ENCODE results near the gene ZSWIM8. TPM values are rescaled to one million over a fixed set of nuclear protein-coding genes. Genes with fewer than 3 reads are reported as not detected.
A peak's percentile ranks its signal among the peaks of the same experiment; 100 is the strongest.

ZSWIM8 gene
- total and polyA plus RNA-seq, 2 experiments from 2014 or later, result 25.5 to 61.5 TPM

DNA sequence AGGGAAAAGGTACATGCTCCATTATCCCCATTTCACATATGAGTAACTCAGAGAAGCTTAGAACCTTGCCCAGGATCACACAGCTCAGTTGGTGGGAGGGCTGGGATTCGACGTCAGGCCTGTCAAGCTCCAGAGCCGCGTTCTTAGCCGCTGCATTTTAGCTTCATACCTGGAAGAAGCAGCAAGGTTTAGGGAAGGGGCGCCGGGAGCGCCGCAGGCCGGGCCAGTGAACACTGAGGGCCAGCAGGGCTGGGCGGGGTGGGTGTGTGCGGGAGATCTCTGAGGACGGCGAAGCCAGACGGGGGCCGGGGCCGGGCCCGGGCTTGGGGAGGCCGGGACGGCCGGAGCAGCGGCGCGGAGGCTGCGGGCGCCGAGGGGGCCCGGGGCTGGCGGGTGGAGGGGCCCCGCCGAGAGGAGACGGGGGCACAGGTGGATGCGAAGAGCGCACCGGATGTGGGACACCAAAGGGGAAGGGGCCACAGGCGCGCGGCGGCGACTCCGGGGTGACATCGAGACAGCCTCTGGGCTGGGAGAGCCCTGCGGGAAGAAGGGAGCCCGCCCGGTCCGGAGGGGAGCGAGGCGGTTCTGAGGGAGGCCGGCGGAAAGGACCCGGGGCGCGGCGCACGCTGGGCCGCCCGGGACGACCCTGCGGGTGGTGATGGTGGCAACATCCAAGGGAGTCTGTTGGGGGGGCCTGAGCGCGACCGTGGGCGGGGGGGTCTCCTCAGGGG, 25.5 kb downstream of the ZSWIM8 start:
- Histone ChIP-seq H4K20me1 (ENCODE audit: insufficient read depth) (no peaks in the 10 kb centered on the region), H3K9ac (peak overlapping the region; percentile 83)

GRCh38 chr10:73812657-73813056, 27.3 kb downstream of the ZSWIM8 start:
- 0 out of 2 replicates have a peak, but pooled peaks cover 4% of the 10 kb centered on the region for H3K36me3 ChIP-seq (ENCODE audit: low read depth)
- H3K9ac ChIP-seq, result no peak overlapping the region
- no peak overlapping the region for H3K4me3 ChIP-seq
- no peak for TF ChIP-seq EZH2phosphoT487 (IDR thresholded peaks at IDR 0.05; ENCODE audit: insufficient read depth, low read depth)
- no peak for TF ChIP-seq EZH2 (IDR thresholded peaks at IDR 0.05; ENCODE audit: insufficient read depth, poor library complexity, severe bottlenecking)
- H3K4me2 ChIP-seq (ENCODE audit: unreplicated experiment), result no peak overlapping the region
- no peak overlapping the region for H3K27ac ChIP-seq
- H3K9me2 ChIP-seq (ENCODE audit: insufficient read depth), result no peaks in the 10 kb centered on the region
- H3K9me3 ChIP-seq (ENCODE audit: low read depth), result no peaks in the 10 kb centered on the region
- peaks cover 28% of the 10 kb centered on the region for H3K79me2 ChIP-seq (ENCODE audit: insufficient read depth)
- no peak overlapping the region for H2AFZ ChIP-seq
- no peak for DNase-seq
- peaks cover 19% of the 10 kb centered on the region for H3F3A ChIP-seq (ENCODE audit: insufficient read depth)
- no peaks in the 10 kb centered on the region for H4K20me1 ChIP-seq (ENCODE audit: insufficient read depth)
- peaks cover 31% of the 10 kb centered on the region for H3K4me1 ChIP-seq (ENCODE audit: insufficient read depth)
- 98 to 100% methylated on average over 4 of the region's 4 CpGs for WGBS, 2 experiments (ENCODE audit: low coverage in 1 of 2, low lambda C conversion rate in 2 of 2, missing lambda C conversion rate in 2 of 2)
- in situ Hi-C loops (cut with MboI), result no loop called here
- H3K27me3 ChIP-seq (replicated peaks; ENCODE audit: insufficient read depth), result no peaks in the 10 kb centered on the region

More for the DNA sequence above, 25.5 kb downstream of the ZSWIM8 start:
- TF ChIP-seq EZH2 (IDR thresholded peaks at IDR 0.05; ENCODE audit: insufficient read depth, poor library complexity, severe bottlenecking) (no peak), EZH2phosphoT487 (IDR thresholded peaks at IDR 0.05; ENCODE audit: insufficient read depth, low read depth) (no peak)
- no peaks in the 10 kb centered on the region for H3K9me3 ChIP-seq (ENCODE audit: low read depth)
- peaks cover 19% of the 10 kb centered on the region; the same call in 1 of the 2 replicates for H3K36me3 ChIP-seq (ENCODE audit: low read depth)
- H3F3A ChIP-seq (ENCODE audit: insufficient read depth), result peaks cover 6% of the 10 kb centered on the region
- H3K9me2 ChIP-seq (ENCODE audit: insufficient read depth), result no peaks in the 10 kb centered on the region
- peaks cover 19% of the 10 kb centered on the region for H3K4me1 ChIP-seq (ENCODE audit: insufficient read depth)
- peak overlapping the region; percentile 69 for H3K27ac ChIP-seq
- peak overlapping the region; percentile 82 for H3K4me3 ChIP-seq
- 2 to 3% methylated on average over 28 to 55 of the region's 63 CpGs for WGBS, 2 experiments (ENCODE audit: low coverage in 1 of 2, low lambda C conversion rate in 2 of 2, missing lambda C conversion rate in 2 of 2)
- peak; percentile 60 for DNase-seq
- in situ Hi-C loops (cut with MboI), result no loop called here
- H3K79me2 ChIP-seq (ENCODE audit: insufficient read depth), result peaks cover 40% of the 10 kb centered on the region
- H3K27me3 ChIP-seq (replicated peaks; ENCODE audit: insufficient read depth), result no peaks in the 10 kb centered on the region
- H2AFZ ChIP-seq, result peak overlapping the region; percentile 47; the same call in 1 of the 2 replicates
- peak overlapping the region; percentile 89 for H3K4me2 ChIP-seq (ENCODE audit: unreplicated experiment)

DNA sequence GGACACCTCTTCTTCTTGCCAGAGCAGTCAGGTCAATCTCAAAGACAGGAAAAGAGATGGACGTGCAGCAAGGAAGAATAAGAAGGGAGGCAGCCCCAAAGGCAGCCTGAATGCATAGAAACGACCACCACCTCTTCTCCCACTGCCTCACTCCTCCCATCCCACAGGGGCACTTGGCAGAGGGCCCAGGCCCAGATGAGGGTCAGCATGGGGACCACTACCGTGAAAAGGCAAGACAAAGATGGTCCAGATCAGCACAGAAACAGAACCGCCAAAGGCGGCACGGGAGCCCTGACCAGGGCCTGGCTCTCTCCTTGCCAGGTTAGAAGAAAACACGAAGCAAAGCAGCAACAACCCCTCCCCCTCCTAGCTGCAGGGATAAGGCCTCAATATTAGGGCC, 27.9 kb downstream of the ZSWIM8 start:
- H3K4me1 ChIP-seq (ENCODE audit: insufficient read depth), result peaks cover 31% of the 10 kb centered on the region
- WGBS, 2 experiments (ENCODE audit: low coverage in 1 of 2, low lambda C conversion rate in 2 of 2, missing lambda C conversion rate in 2 of 2), result 87% methylated on average over 7 of the region's 7 CpGs
- H3K9me2 ChIP-seq (ENCODE audit: insufficient read depth), result no peaks in the 10 kb centered on the region
- peaks cover 21% of the 10 kb centered on the region for H3K79me2 ChIP-seq (ENCODE audit: insufficient read depth)
- no peak for TF ChIP-seq EZH2 (IDR thresholded peaks at IDR 0.05; ENCODE audit: insufficient read depth, poor library complexity, severe bottlenecking)
- no peak for TF ChIP-seq EZH2phosphoT487 (IDR thresholded peaks at IDR 0.05; ENCODE audit: insufficient read depth, low read depth)
- no peak overlapping the region for H3K4me2 ChIP-seq (ENCODE audit: unreplicated experiment)
- no peaks in the 10 kb centered on the region for H3K36me3 ChIP-seq (ENCODE audit: low read depth)
- no peak for DNase-seq
- no peak overlapping the region for H3K4me3 ChIP-seq
- in situ Hi-C loops (cut with MboI), result no loop called here
- H3K9ac ChIP-seq, result no peak overlapping the region
- no peaks in the 10 kb centered on the region for H3K27me3 ChIP-seq (replicated peaks; ENCODE audit: insufficient read depth)
- no peak overlapping the region for H3K27ac ChIP-seq
- H4K20me1 ChIP-seq (ENCODE audit: insufficient read depth), result no peaks in the 10 kb centered on the region
- H3K9me3 ChIP-seq (ENCODE audit: low read depth), result no peaks in the 10 kb centered on the region
- H2AFZ ChIP-seq, result no peak overlapping the region
- H3F3A ChIP-seq (ENCODE audit: insufficient read depth), result peaks cover 22% of the 10 kb centered on the region

DNA sequence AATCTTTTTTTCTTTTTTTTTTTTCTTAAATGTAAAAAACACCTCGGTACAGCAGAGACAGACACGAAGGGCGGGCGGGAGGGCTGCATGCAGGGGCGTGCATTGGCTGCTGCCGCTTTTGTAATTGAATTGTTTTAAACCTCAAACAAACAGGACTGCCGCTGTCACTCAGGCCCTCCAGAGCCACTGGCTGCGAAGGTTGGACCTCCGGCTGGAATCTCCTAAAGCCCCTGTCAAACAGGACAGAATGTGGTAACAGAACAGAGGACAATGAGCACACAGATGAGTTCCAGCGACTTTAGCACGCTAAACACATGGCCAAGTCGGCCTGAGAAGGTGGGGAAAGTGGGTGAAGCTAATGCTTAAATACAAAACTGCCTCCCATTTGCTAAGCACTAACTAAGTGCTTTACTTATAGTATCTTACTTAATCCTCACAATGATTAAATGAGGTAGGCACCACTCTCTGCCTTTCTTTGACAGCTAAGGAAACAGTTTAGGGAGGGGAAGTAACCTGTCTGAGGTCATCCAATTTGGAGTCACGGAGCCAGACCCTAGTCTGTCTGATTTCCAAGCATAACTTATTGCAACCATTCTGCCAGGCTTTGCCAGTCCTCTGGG, 29.0 kb downstream of the ZSWIM8 start:
- no peaks in the 10 kb centered on the region for H3K9me3 ChIP-seq (ENCODE audit: low read depth)
- WGBS, 2 experiments (ENCODE audit: low coverage in 1 of 2, low lambda C conversion rate in 2 of 2, missing lambda C conversion rate in 2 of 2), result 90 to 95% methylated on average over 11 to 13 of the region's 13 CpGs
- peaks cover 11% of the 10 kb centered on the region for H3K79me2 ChIP-seq (ENCODE audit: insufficient read depth)
- no peak for TF ChIP-seq EZH2phosphoT487 (IDR thresholded peaks at IDR 0.05; ENCODE audit: insufficient read depth, low read depth)
- no peak for DNase-seq
- no peaks in the 10 kb centered on the region for H4K20me1 ChIP-seq (ENCODE audit: insufficient read depth)
- no peak overlapping the region for H3K27ac ChIP-seq
- H3K4me2 ChIP-seq (ENCODE audit: unreplicated experiment), result no peak overlapping the region
- H3K27me3 ChIP-seq (replicated peaks; ENCODE audit: insufficient read depth), result no peaks in the 10 kb centered on the region
- no peaks in the 10 kb centered on the region for H3K36me3 ChIP-seq (ENCODE audit: low read depth)
- peaks cover 22% of the 10 kb centered on the region for H3F3A ChIP-seq (ENCODE audit: insufficient read depth)
- H3K9me2 ChIP-seq (ENCODE audit: insufficient read depth), result no peaks in the 10 kb centered on the region
- no peak overlapping the region for H3K9ac ChIP-seq
- in situ Hi-C loops (cut with MboI), result no loop called here
- peaks cover 30% of the 10 kb centered on the region for H3K4me1 ChIP-seq (ENCODE audit: insufficient read depth)
- H3K4me3 ChIP-seq, result no peak overlapping the region
- no peak overlapping the region for H2AFZ ChIP-seq
